Neural cell (in vitro differentiated cells): ENCODE measurements around the gene KIAA0586.
"Not testable (repeated sequence)": the region's sequence is repeated elsewhere in the genome, so short reads cannot be mapped to it uniquely, and the experiment has no call there.

Experiments
- EZH2 ChIP-seq: fragments of 200-600, 300-800 bp; shearing (Covaris generic), sonication (generic); IDR thresholded peaks from 2 replicates; pipeline ENCODE4 v1.6.1; 2014; ENCODE audit warnings: antibody characterized with exemption, low read length, borderline replicate concordance, mild to moderate bottlenecking; ENCODE audit not compliant: insufficient read depth, poor library complexity, severe bottlenecking
- POLR2AphosphoS5 ChIP-seq: IDR thresholded peaks from 2 replicates; pipeline ENCODE4 v1.6.1; 2012
- RAD21 ChIP-seq: fragments of 450-650 bp; conservative IDR thresholded peaks from 2 replicates; pipeline ENCODE4 v1.6.1; 2014; ENCODE audit warnings: antibody characterized with exemption, mild to moderate bottlenecking, moderate library complexity
- SMC3 ChIP-seq: fragments of 450-650 bp; conservative IDR thresholded peaks from 2 replicates; pipeline ENCODE4 v1.6.1; 2014; ENCODE audit warnings: antibody characterized with exemption, mild to moderate bottlenecking, moderate library complexity; ENCODE audit not compliant: poor library complexity
- TAF1 ChIP-seq: IDR thresholded peaks from 2 replicates; pipeline ENCODE4 v1.6.1; 2012; ENCODE audit warnings: low read depth
- TF ChIP-seq, protein P1 (sequence below): fragments of 450-650 bp; IDR thresholded peaks from 2 replicates; pipeline ENCODE4 v1.5.1; 2014; ENCODE audit warnings: antibody characterized with exemption, mild to moderate bottlenecking, moderate library complexity; ENCODE audit not compliant: poor library complexity, severe bottlenecking
- TF ChIP-seq, protein P2 (sequence below): IDR thresholded peaks from 2 replicates; pipeline ENCODE4 v1.6.1; 2012; ENCODE audit warnings: borderline replicate concordance

DNA sequence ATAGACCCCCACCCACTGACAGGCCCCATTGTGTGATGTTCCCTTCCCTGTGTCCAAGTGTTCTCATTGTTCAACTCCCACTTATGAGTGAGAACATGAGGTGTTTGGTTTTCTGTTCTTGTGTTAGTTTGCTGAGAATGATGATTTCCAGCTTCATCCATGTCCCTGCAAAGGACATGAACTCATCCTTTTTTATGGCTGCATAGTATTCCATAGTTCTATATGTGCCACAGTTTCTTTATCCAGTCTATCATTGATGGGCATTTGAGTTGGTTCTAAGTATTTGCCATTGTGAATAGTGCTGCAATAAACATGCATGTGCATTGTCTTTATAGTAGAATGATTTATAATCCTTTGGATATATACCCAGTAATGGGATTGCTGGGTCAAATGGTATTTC, 152.5 kb downstream of the KIAA0586 start:
- TF ChIP-seq, protein P1, sequence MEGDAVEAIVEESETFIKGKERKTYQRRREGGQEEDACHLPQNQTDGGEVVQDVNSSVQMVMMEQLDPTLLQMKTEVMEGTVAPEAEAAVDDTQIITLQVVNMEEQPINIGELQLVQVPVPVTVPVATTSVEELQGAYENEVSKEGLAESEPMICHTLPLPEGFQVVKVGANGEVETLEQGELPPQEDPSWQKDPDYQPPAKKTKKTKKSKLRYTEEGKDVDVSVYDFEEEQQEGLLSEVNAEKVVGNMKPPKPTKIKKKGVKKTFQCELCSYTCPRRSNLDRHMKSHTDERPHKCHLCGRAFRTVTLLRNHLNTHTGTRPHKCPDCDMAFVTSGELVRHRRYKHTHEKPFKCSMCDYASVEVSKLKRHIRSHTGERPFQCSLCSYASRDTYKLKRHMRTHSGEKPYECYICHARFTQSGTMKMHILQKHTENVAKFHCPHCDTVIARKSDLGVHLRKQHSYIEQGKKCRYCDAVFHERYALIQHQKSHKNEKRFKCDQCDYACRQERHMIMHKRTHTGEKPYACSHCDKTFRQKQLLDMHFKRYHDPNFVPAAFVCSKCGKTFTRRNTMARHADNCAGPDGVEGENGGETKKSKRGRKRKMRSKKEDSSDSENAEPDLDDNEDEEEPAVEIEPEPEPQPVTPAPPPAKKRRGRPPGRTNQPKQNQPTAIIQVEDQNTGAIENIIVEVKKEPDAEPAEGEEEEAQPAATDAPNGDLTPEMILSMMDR, result not testable (repeated sequence)
- TF ChIP-seq SMC3, RAD21, EZH2, TAF1, POLR2AphosphoS5: not testable (repeated sequence)
- TF ChIP-seq, protein P2, sequence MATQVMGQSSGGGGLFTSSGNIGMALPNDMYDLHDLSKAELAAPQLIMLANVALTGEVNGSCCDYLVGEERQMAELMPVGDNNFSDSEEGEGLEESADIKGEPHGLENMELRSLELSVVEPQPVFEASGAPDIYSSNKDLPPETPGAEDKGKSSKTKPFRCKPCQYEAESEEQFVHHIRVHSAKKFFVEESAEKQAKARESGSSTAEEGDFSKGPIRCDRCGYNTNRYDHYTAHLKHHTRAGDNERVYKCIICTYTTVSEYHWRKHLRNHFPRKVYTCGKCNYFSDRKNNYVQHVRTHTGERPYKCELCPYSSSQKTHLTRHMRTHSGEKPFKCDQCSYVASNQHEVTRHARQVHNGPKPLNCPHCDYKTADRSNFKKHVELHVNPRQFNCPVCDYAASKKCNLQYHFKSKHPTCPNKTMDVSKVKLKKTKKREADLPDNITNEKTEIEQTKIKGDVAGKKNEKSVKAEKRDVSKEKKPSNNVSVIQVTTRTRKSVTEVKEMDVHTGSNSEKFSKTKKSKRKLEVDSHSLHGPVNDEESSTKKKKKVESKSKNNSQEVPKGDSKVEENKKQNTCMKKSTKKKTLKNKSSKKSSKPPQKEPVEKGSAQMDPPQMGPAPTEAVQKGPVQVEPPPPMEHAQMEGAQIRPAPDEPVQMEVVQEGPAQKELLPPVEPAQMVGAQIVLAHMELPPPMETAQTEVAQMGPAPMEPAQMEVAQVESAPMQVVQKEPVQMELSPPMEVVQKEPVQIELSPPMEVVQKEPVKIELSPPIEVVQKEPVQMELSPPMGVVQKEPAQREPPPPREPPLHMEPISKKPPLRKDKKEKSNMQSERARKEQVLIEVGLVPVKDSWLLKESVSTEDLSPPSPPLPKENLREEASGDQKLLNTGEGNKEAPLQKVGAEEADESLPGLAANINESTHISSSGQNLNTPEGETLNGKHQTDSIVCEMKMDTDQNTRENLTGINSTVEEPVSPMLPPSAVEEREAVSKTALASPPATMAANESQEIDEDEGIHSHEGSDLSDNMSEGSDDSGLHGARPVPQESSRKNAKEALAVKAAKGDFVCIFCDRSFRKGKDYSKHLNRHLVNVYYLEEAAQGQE, result not testable (repeated sequence)
